8988T (cell line): ENCODE data around the gene ZBTB7A.

Experiments
- DNase-seq: peaks from one replicate; pipeline ENCODE4 v3.0.0; 2011

ZBTB7A gene

GRCh38 chr19:4034048-4035017 lies 32.4 kb downstream of the ZBTB7A start:
- no peak for DNase-seq

GRCh38 chr19:4033028-4033956 lies 33.4 kb downstream of the ZBTB7A start:
- DNase-seq, result no peak

GRCh38 chr19:4032436-4032835 lies 34.3 kb downstream of the ZBTB7A start:
- DNase-seq, result no peak

GRCh38 chr19:4031420-4031819 lies 35.3 kb downstream of the ZBTB7A start:
- no peak for DNase-seq

- DNase-seq, result no peak
These were observed 35.7 kb downstream of the ZBTB7A start for GRCh38 chr19:4030981-4031380.

- no peak for DNase-seq
These were observed 36.1 kb downstream of the ZBTB7A start for GRCh38 chr19:4030552-4030951.

GRCh38 chr19:4029247-4029614 lies 37.5 kb downstream of the ZBTB7A start:
- no peak for DNase-seq

- DNase-seq, result no peak
These were observed 38.1 kb downstream of the ZBTB7A start for GRCh38 chr19:4028334-4029246.

GRCh38 chr19:4027146-4027545 lies 39.6 kb downstream of the ZBTB7A start:
- DNase-seq, result no peak

- DNase-seq, result no peak
These were observed 41.4 kb downstream of the ZBTB7A start for GRCh38 chr19:4025317-4025716.

GRCh38 chr19:4023600-4024398 lies 42.9 kb downstream of the ZBTB7A start:
- no peak for DNase-seq

- DNase-seq, result no peak
These were observed 47.1 kb downstream of the ZBTB7A start for GRCh38 chr19:4019578-4019977.

- no peak for DNase-seq
These were observed 47.8 kb downstream of the ZBTB7A start for GRCh38 chr19:4018775-4019504.

- DNase-seq, result no peak
These were observed 48.5 kb downstream of the ZBTB7A start for GRCh38 chr19:4018140-4018613.

GRCh38 chr19:4016903-4017638 lies 49.6 kb downstream of the ZBTB7A start:
- DNase-seq, result no peak

GRCh38 chr19:4016486-4016885 lies 50.2 kb downstream of the ZBTB7A start:
- no peak for DNase-seq

- DNase-seq, result no peak
These were observed 50.8 kb downstream of the ZBTB7A start for GRCh38 chr19:4015705-4016402.

- no peak for DNase-seq
These were observed 51.9 kb downstream of the ZBTB7A start for GRCh38 chr19:4014541-4015491.
